H9 (cell line): ENCODE measurements around the gene BACH2. TPM values are rescaled to one million over a fixed set of nuclear protein-coding genes. Genes with fewer than 3 reads are reported as not detected.

Experiments
- DNase-seq: peaks from one replicate; pipeline ENCODE4 v3.0.0-alpha.2; 2017
- H2AFZ ChIP-seq: one replicate; pipeline ENCODE4 v1.6.1; 2013; ENCODE audit warnings: mild to moderate bottlenecking, low read length, control low read depth, moderate library complexity
- H2AK5ac ChIP-seq: 2 replicates; pipeline ENCODE4 v1.6.1; 2013; ENCODE audit warnings: low read length, control low read depth, mixed read lengths; ENCODE audit not compliant: insufficient read length
- H2BK120ac ChIP-seq: one replicate; pipeline ENCODE4 v1.6.1; 2013; ENCODE audit warnings: low read depth, mild to moderate bottlenecking, low read length, control low read depth, inconsistent platforms; ENCODE audit not compliant: poor library complexity, severe bottlenecking
- H2BK12ac ChIP-seq: 2 replicates; pipeline ENCODE4 v1.6.1; 2013; ENCODE audit warnings: low read length, control low read depth, mixed read lengths, low read depth; ENCODE audit not compliant: insufficient read length
- H2BK15ac ChIP-seq: 2 replicates; pipeline ENCODE4 v1.6.1; 2013; ENCODE audit warnings: low read depth, low read length, control low read depth
- H2BK20ac ChIP-seq: one replicate; pipeline ENCODE4 v1.6.1; 2013; ENCODE audit warnings: low read depth, mild to moderate bottlenecking, low read length, control low read depth, inconsistent platforms; ENCODE audit not compliant: poor library complexity, severe bottlenecking
- H2BK5ac ChIP-seq: 2 replicates; pipeline ENCODE4 v1.6.1; 2013; ENCODE audit warnings: low read length, control low read depth, mixed read lengths; ENCODE audit not compliant: insufficient read length
- H3K14ac ChIP-seq: 2 replicates; pipeline ENCODE4 v1.6.1; 2013; ENCODE audit warnings: low read length, control low read depth; ENCODE audit not compliant: insufficient read depth
- H3K18ac ChIP-seq: 2 replicates; pipeline ENCODE4 v1.6.1; 2013; ENCODE audit warnings: low read depth, mild to moderate bottlenecking, mixed read lengths, low read length, control low read depth; ENCODE audit not compliant: insufficient read length
- H3K23ac ChIP-seq: 2 replicates; pipeline ENCODE4 v1.6.1; 2013; ENCODE audit warnings: low read length, control low read depth, mixed read lengths, low read depth; ENCODE audit not compliant: insufficient read length
- H3K23me2 ChIP-seq: 2 replicates; pipeline ENCODE4 v1.6.1; 2013; ENCODE audit warnings: low read depth, mild to moderate bottlenecking, mixed read lengths, low read length, control low read depth; ENCODE audit not compliant: insufficient read length, poor library complexity, severe bottlenecking
- H3K27ac ChIP-seq: 2 replicates; pipeline ENCODE4 v1.5.1; 2013; ENCODE audit warnings: low read length, control low read depth, mixed read lengths, low read depth; ENCODE audit not compliant: insufficient read length
- H3K27me3 ChIP-seq: 2 replicates; pipeline ENCODE4 v1.6.1; 2013; ENCODE audit warnings: low read length, control low read depth, inconsistent platforms; ENCODE audit not compliant: insufficient read depth
- H3K4ac ChIP-seq: 2 replicates; pipeline ENCODE4 v1.6.1; 2013; ENCODE audit warnings: low read depth, mild to moderate bottlenecking, control low read depth, inconsistent platforms, low read length, moderate library complexity
- H3K4me1 ChIP-seq: 2 replicates; pipeline ENCODE4 v1.6.1; 2013; ENCODE audit warnings: low read length, control low read depth, inconsistent platforms; ENCODE audit not compliant: insufficient read depth
- H3K4me2 ChIP-seq: 2 replicates; pipeline ENCODE4 v1.6.1; 2013; ENCODE audit warnings: low read length, control low read depth, mixed read lengths; ENCODE audit not compliant: insufficient read length, insufficient read depth
- H3K56ac ChIP-seq: 2 replicates; pipeline ENCODE4 v1.6.1; 2013; ENCODE audit warnings: low read depth, mild to moderate bottlenecking, mixed read lengths, low read length, control low read depth; ENCODE audit not compliant: insufficient read length
- H3K79me1 ChIP-seq: 2 replicates; pipeline ENCODE4 v1.6.1; 2013; ENCODE audit warnings: low read depth, mild to moderate bottlenecking, moderate library complexity, low read length, control low read depth, inconsistent platforms; ENCODE audit not compliant: insufficient read depth, poor library complexity, severe bottlenecking
- H3K79me2 ChIP-seq: 2 replicates; pipeline ENCODE4 v1.6.1; 2013; ENCODE audit warnings: low read length, control low read depth, inconsistent platforms; ENCODE audit not compliant: insufficient read depth
- H3K9ac ChIP-seq: 2 replicates; pipeline ENCODE4 v1.6.1; 2013; ENCODE audit warnings: low read length, control low read depth, mixed read lengths; ENCODE audit not compliant: insufficient read length; ENCODE audit errors: extremely low read depth
- H3K9me3 ChIP-seq: one replicate; pipeline ENCODE4 v1.6.1; 2013; ENCODE audit warnings: low read depth, low read length, inconsistent platforms; ENCODE audit not compliant: control insufficient read depth
- H3T11ph ChIP-seq: one replicate; pipeline ENCODE4 v1.6.1; 2013; ENCODE audit warnings: mild to moderate bottlenecking, low read length, control low read depth, inconsistent platforms
- H4K20me1 ChIP-seq: one replicate; pipeline ENCODE4 v1.6.1; 2013; ENCODE audit not compliant: control insufficient read depth, insufficient read length, insufficient read depth
- H4K5ac ChIP-seq: 2 replicates; pipeline ENCODE4 v1.6.1; 2013; ENCODE audit warnings: low read depth, mild to moderate bottlenecking, mixed read lengths, low read length, control low read depth; ENCODE audit not compliant: insufficient read length
- H4K8ac ChIP-seq: replicated peaks from 2 replicates; pipeline ENCODE4 v1.6.1; 2013; ENCODE audit warnings: low read length, control low read depth, mixed read lengths, low read depth; ENCODE audit not compliant: insufficient read length
- H4K91ac ChIP-seq: 2 replicates; pipeline ENCODE4 v1.6.1; 2013; ENCODE audit warnings: low read depth, mild to moderate bottlenecking, moderate library complexity, mixed read lengths, low read length, control low read depth; ENCODE audit not compliant: insufficient read length
- H3K27ac Mint-ChIP-seq, 3 experiments: 2 replicates in 2 of 3; 3 replicates in 1 of 3; pipeline ENCODE4 v1.8.0; 2020 to 2021; ENCODE audit warnings: mixed read lengths in 3 of 3, mild to moderate bottlenecking in 1 of 3, moderate library complexity in 1 of 3
- H3K27me3 Mint-ChIP-seq: 2 replicates; pipeline ENCODE4 v1.8.0; 2021; ENCODE audit warnings: low read depth, mild to moderate bottlenecking, moderate library complexity, mixed read lengths
- H3K36me3 Mint-ChIP-seq, 3 experiments: 2 replicates in 2 of 3; 3 replicates in 1 of 3; pipeline ENCODE4 v1.8.0; 2020 to 2021; ENCODE audit warnings: low read depth in 3 of 3, mixed read lengths in 3 of 3; ENCODE audit not compliant: insufficient read depth in 1 of 3
- H3K4me1 Mint-ChIP-seq, 2 experiments: 2 replicates each; pipeline ENCODE4 v1.8.0; 2020; ENCODE audit warnings: mixed read lengths in 2 of 2
- H3K4me3 Mint-ChIP-seq, 2 experiments: 2 replicates in 1 of 2; 3 replicates in 1 of 2; pipeline ENCODE4 v1.8.0; 2020 to 2021; ENCODE audit warnings: mild to moderate bottlenecking in 2 of 2, mixed read lengths in 2 of 2, moderate library complexity in 1 of 2
- H3K9me3 Mint-ChIP-seq, 2 experiments: 2 replicates in 1 of 2; 3 replicates in 1 of 2; pipeline ENCODE4 v1.8.0; 2020; ENCODE audit warnings: mild to moderate bottlenecking in 2 of 2, mixed read lengths in 2 of 2, moderate library complexity in 1 of 2
- CTCF ChIP-seq: fragments of 200-600 bp; sonication (generic); conservative IDR thresholded peaks from 3 replicates; pipeline ENCODE4 v1.8.0; 2021; ENCODE audit warnings: antibody characterized with exemption, mild to moderate bottlenecking
- total RNA-seq: library from RNA; stranded (reverse); gene quantifications from 2 replicates; pipeline ENCODE4 v1.2.1, GENCODE V29; 2021

Gene BACH2
- total RNA-seq, 1 experiment from 2014 or later = 2.0 TPM

- Histone ChIP-seq H3K56ac (no peak overlapping the region), H2BK12ac (no peak overlapping the region), H4K20me1 (no peaks in the 10 kb centered on the region), H3K9me3 (no peaks in the 10 kb centered on the region), H4K8ac (no peak overlapping the region), H3K23me2 (no peaks in the 10 kb centered on the region), H2BK5ac (no peak overlapping the region), H3K4me2 (no peak overlapping the region), H4K5ac (no peak overlapping the region), H2BK15ac (no peak overlapping the region), H3T11ph (no peak overlapping the region), H3K79me2 (no peaks in the 10 kb centered on the region), H2BK120ac (no peak overlapping the region), H3K27ac (no peak overlapping the region), H2AFZ (no peak overlapping the region), H3K18ac (no peak overlapping the region), H3K14ac (no peak overlapping the region), H4K91ac (no peak overlapping the region), H3K4me1 (no peaks in the 10 kb centered on the region), H3K4ac (no peak overlapping the region), H3K27me3 (no peaks in the 10 kb centered on the region), H2BK20ac (no peak overlapping the region), H3K23ac (no peak overlapping the region), H3K9ac (no peak overlapping the region), H2AK5ac (no peak overlapping the region), H3K79me1 (no peaks in the 10 kb centered on the region)
- Mint-ChIP-seq H3K27me3 (0 out of 2 replicates have a peak, but pooled peaks cover 2% of the 10 kb centered on the region), H3K9me3 (no peaks in the 10 kb centered on the region), H3K4me1 (peaks cover 0 to 2% of the 10 kb centered on the region in 2 experiments; a peak in 1 of 4 replicates), H3K4me3 (no peak overlapping the region), H3K36me3 (no peaks in the 10 kb centered on the region), H3K27ac (no peak overlapping the region)
- no peak for DNase-seq
- TF ChIP-seq CTCF = no peak
Observed at GRCh38 chr6:90263633-90264032, 33.0 kb downstream of the BACH2 start.
